NCI-H2171 treated with DMSO at 0.1 percent for 48 hours (cell line): ENCODE measurements around the gene PHACTR3.

Experiments used
- DNase-seq: peaks from one replicate; lab custom pipeline; 2025; lab: John Stamatoyannopoulos, UW

PHACTR3 gene

GRCh38 chr20:59731376-59731775 lies 127.0 kb downstream of the PHACTR3 start:
- DNase-seq: no peak

GRCh38 chr20:59733351-59733750 lies 129.0 kb downstream of the PHACTR3 start:
- DNase-seq: no peak

- no peak for DNase-seq
These were observed 131.1 kb downstream of the PHACTR3 start for GRCh38 chr20:59735486-59735885.

- peak; percentile 31 for DNase-seq
These were observed 131.6 kb downstream of the PHACTR3 start for GRCh38 chr20:59735917-59736316.

GRCh38 chr20:59736366-59736765 lies 132.0 kb downstream of the PHACTR3 start:
- DNase-seq: no peak

GRCh38 chr20:59737073-59737666 lies 132.8 kb downstream of the PHACTR3 start:
- DNase-seq: no peak

GRCh38 chr20:59737816-59738215 lies 133.5 kb downstream of the PHACTR3 start:
- DNase-seq: no peak

GRCh38 chr20:59738851-59739250 lies 134.5 kb downstream of the PHACTR3 start:
- no peak for DNase-seq

- DNase-seq: no peak
These were observed 136.3 kb downstream of the PHACTR3 start for GRCh38 chr20:59740621-59741020.

- no peak for DNase-seq
These were observed 136.7 kb downstream of the PHACTR3 start for GRCh38 chr20:59741073-59741472.

GRCh38 chr20:59742351-59743095 lies 138.2 kb downstream of the PHACTR3 start:
- no peak for DNase-seq

GRCh38 chr20:59743308-59743707 lies 139.0 kb downstream of the PHACTR3 start:
- DNase-seq: no peak

- peak; percentile 72 for DNase-seq
These were observed 139.6 kb downstream of the PHACTR3 start for GRCh38 chr20:59743767-59744485.

GRCh38 chr20:59744756-59745155 lies 140.4 kb downstream of the PHACTR3 start:
- peak; percentile 21 for DNase-seq

GRCh38 chr20:59745201-59745600 lies 140.9 kb downstream of the PHACTR3 start:
- DNase-seq: no peak

GRCh38 chr20:59745716-59746115 lies 141.4 kb downstream of the PHACTR3 start:
- no peak for DNase-seq

- DNase-seq: no peak
These were observed 141.8 kb downstream of the PHACTR3 start for GRCh38 chr20:59746155-59746554.

GRCh38 chr20:59747671-59748515 lies 143.6 kb downstream of the PHACTR3 start:
- no peak for DNase-seq

- DNase-seq: no peak
These were observed 144.4 kb downstream of the PHACTR3 start for GRCh38 chr20:59748619-59749191.

- DNase-seq: no peak
These were observed 145.0 kb downstream of the PHACTR3 start for GRCh38 chr20:59749301-59749700.

GRCh38 chr20:59750209-59750840 lies 146.0 kb downstream of the PHACTR3 start:
- no peak for DNase-seq
